ENCODE data around the gene TMF1.

GRCh38 chr3:69096299-69096698 lies 44.2 kb upstream of the TMF1 start:
- TF ChIP-seq RFX5 (IDR thresholded peaks at IDR 0.05; ENCODE audit: low read depth, low read length) (no peak), ZNF592 (IDR thresholded peaks at IDR 0.05) (no peak), POLR2A (IDR thresholded peaks at IDR 0.05; ENCODE audit: low read depth, low read length) (no peak), JUND (IDR thresholded peaks at IDR 0.05; ENCODE audit: low read depth, low read length) (no peak), CTCF (IDR thresholded peaks at IDR 0.05 in 2 of 3, conservative IDR thresholded peaks at IDR 0.05 in 1 of 3; ENCODE audit: control insufficient read depth in 2 of 3, extremely low read depth in 1 of 3, insufficient read depth in 1 of 3, low read depth in 3 of 3, low read length in 3 of 3) (no peak), EGR1 (IDR thresholded peaks at IDR 0.05; ENCODE audit: borderline replicate concordance in 1 of 2, low read depth in 2 of 2, low read length in 2 of 2) (no peak), BHLHE40 (IDR thresholded peaks at IDR 0.05; ENCODE audit: borderline replicate concordance in 1 of 2, low read depth in 2 of 2, low read length in 1 of 2) (no peak)

Measured in GM12878 (cell line).